Measurements from ENCODE around the gene SGIP1.

DNA sequence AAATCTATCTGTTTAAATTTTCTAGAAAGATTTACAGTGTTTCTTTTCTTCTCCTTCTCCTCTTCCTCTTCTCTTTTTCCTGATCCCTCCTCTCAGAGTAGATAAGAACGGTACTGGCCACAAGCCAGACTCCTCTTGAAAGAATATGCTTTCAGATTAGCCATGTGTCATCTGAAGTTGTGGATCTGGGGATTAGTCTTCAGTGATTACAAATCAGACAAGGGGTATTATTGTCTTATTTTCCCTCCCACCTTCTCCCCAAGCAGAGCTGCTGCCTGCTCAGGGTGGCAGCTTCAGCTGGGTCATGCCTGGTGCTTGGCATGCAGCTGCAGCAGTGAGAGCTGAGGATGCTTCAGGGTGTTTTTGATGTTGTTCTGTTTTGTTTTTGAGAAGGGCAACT lies 42.7 kb downstream of the SGIP1 start:
- TF ChIP-seq, protein P1, sequence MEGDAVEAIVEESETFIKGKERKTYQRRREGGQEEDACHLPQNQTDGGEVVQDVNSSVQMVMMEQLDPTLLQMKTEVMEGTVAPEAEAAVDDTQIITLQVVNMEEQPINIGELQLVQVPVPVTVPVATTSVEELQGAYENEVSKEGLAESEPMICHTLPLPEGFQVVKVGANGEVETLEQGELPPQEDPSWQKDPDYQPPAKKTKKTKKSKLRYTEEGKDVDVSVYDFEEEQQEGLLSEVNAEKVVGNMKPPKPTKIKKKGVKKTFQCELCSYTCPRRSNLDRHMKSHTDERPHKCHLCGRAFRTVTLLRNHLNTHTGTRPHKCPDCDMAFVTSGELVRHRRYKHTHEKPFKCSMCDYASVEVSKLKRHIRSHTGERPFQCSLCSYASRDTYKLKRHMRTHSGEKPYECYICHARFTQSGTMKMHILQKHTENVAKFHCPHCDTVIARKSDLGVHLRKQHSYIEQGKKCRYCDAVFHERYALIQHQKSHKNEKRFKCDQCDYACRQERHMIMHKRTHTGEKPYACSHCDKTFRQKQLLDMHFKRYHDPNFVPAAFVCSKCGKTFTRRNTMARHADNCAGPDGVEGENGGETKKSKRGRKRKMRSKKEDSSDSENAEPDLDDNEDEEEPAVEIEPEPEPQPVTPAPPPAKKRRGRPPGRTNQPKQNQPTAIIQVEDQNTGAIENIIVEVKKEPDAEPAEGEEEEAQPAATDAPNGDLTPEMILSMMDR (IDR thresholded peaks at IDR 0.05) = no peak
- no peak for TF ChIP-seq POLR2A (IDR thresholded peaks at IDR 0.05)
- no peak for TF ChIP-seq EP300 (IDR thresholded peaks at IDR 0.05)
